Retinal pigment epithelial cell (primary cell): ENCODE measurements around the gene SPACA1.

ENCODE experiments used
- DNase-seq: peaks from one replicate; pipeline ENCODE4 v3.0.0-alpha.2; 2010; ENCODE audit warnings: low read depth
- H3K4me3 ChIP-seq: 2 replicates; pipeline ENCODE4 v1.5.1; 2011; ENCODE audit warnings: mild to moderate bottlenecking, low read length, control low read depth, moderate library complexity
- CTCF ChIP-seq: conservative IDR thresholded peaks from 2 replicates; pipeline ENCODE4 v1.5.1; 2011; ENCODE audit warnings: low read depth, low read length, control low read depth, inconsistent platforms

SPACA1 gene

GRCh38 chr6:88086792-88087191 is 39.2 kb downstream of the SPACA1 start:
- DNase-seq: no peak
- H3K4me3 ChIP-seq: no peak overlapping the region
- no peak for TF ChIP-seq CTCF

- DNase-seq: no peak
- no peak for TF ChIP-seq CTCF
- no peak overlapping the region for H3K4me3 ChIP-seq
These were observed 42.1 kb downstream of the SPACA1 start for GRCh38 chr6:88089708-88090107.

- no peak overlapping the region for H3K4me3 ChIP-seq
- no peak for DNase-seq
- TF ChIP-seq CTCF: no peak
These were observed 58.2 kb downstream of the SPACA1 start for GRCh38 chr6:88105741-88106340.

- no peak for DNase-seq
- H3K4me3 ChIP-seq: no peak overlapping the region
- TF ChIP-seq CTCF: no peak
These were observed 59.6 kb downstream of the SPACA1 start for GRCh38 chr6:88107241-88107640.

- no peak for DNase-seq
- H3K4me3 ChIP-seq: no peak overlapping the region
- no peak for TF ChIP-seq CTCF
These were observed 64.3 kb downstream of the SPACA1 start for GRCh38 chr6:88111991-88112390.

GRCh38 chr6:88114838-88115237 is 67.2 kb downstream of the SPACA1 start:
- DNase-seq: no peak
- TF ChIP-seq CTCF: no peak
- H3K4me3 ChIP-seq: no peak overlapping the region

GRCh38 chr6:88115307-88115706 is 67.7 kb downstream of the SPACA1 start:
- no peak for DNase-seq
- TF ChIP-seq CTCF: no peak
- no peak overlapping the region for H3K4me3 ChIP-seq
